Fibroblast of lung (primary cell): Measurements from ENCODE around the gene KCTD19.

Experiments
- EZH2 ChIP-seq: IDR thresholded peaks from 2 replicates; pipeline ENCODE4 v1.5.1; 2012; ENCODE audit warnings: low read length, control low read depth, mild to moderate bottlenecking; ENCODE audit errors: missing control alignments
- TF ChIP-seq, protein P1 (sequence below), 2 donors: IDR thresholded peaks in 1 of 2; conservative IDR thresholded peaks in 1 of 2; 1 replicate in 1 of 2; 2 replicates in 1 of 2; pipeline ENCODE4 v1.5.1; 2011 to 2012; ENCODE audit warnings: low read length in 2 of 2, control low read depth in 1 of 2, inconsistent platforms in 1 of 2, low read depth in 1 of 2, mild to moderate bottlenecking in 1 of 2

DNA sequence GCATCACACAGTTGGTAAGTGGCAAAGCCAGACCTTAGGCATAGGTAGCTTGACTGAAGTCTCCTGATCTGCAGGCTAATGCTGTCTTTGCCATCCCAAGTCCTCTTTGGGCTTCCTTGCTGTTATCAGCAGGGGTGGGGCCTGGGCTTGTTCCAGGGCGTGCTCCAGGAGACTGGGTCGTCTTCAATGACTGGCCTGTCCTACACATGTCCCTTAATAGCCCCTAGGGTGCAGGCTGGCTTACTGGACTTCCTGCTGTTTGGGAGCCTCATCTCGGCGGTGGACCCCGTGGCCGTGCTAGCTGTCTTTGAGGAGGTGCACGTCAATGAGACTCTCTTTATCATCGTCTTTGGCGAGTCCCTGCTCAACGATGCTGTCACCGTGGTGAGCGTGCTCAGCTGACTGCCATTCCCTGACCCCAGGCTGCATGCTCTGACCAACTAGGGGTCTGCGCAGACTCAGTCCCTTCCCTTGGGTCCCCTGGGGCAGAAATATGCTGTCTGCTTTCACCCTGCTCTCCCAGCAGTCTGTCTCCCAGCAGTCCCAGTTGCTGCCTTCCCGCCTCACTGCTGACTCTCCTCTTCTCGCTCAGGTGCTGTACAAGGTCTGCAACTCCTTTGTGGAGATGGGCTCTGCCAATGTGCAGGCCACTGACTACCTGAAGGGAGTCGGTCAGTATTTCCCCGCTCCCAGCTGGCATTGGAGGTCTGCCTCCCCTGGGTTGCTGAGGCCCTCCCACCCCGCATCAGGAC, 71.6 kb downstream of the KCTD19 start:
- TF ChIP-seq, protein P1, sequence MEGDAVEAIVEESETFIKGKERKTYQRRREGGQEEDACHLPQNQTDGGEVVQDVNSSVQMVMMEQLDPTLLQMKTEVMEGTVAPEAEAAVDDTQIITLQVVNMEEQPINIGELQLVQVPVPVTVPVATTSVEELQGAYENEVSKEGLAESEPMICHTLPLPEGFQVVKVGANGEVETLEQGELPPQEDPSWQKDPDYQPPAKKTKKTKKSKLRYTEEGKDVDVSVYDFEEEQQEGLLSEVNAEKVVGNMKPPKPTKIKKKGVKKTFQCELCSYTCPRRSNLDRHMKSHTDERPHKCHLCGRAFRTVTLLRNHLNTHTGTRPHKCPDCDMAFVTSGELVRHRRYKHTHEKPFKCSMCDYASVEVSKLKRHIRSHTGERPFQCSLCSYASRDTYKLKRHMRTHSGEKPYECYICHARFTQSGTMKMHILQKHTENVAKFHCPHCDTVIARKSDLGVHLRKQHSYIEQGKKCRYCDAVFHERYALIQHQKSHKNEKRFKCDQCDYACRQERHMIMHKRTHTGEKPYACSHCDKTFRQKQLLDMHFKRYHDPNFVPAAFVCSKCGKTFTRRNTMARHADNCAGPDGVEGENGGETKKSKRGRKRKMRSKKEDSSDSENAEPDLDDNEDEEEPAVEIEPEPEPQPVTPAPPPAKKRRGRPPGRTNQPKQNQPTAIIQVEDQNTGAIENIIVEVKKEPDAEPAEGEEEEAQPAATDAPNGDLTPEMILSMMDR (conservative IDR thresholded peaks at IDR 0.05 in 1 of 2, IDR thresholded peaks at IDR 0.05 in 1 of 2; ENCODE audit: low read depth in 1 of 2, low read length in 2 of 2) = no peak
- TF ChIP-seq EZH2 = no peak
